Measurements from ENCODE around the gene CPED1.
"Not testable (repeated sequence)": the region's sequence is repeated elsewhere in the genome, so short reads cannot be mapped to it uniquely, and the experiment has no call there.

The CPED1 gene

DNA sequence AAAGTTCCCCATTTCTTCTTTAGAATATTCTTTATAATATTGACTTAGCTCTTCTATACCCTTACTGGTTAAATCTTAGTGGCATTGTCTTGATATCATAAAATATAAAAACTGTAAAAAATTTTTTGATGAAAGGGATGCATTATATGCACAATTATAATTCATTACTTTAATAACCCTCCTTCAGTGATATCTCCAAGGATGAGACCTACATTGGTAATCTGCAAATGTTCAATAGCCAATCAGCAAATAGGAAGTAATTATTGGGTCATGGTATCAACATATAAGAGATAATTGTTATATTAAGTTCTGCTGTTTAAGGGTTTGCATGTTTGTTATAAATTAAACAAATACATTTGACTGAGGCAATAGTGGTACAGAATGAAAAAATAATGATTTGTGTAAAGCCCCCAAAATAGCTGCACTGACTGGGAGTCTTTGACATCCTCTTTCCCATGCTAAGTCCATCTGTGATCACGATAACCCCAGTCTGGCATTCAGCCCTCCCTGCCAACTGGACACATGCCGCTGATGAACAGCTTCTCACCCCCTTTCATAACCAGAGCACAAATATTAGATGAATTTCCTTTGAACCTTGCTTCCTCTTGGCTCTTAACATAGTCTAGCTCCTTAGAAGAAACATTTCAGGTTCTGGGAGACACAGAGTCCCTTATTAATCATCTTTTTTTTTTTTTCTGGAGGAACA lies 169.5 kb downstream of the CPED1 start:
- DNase-seq, result no peak

DNA sequence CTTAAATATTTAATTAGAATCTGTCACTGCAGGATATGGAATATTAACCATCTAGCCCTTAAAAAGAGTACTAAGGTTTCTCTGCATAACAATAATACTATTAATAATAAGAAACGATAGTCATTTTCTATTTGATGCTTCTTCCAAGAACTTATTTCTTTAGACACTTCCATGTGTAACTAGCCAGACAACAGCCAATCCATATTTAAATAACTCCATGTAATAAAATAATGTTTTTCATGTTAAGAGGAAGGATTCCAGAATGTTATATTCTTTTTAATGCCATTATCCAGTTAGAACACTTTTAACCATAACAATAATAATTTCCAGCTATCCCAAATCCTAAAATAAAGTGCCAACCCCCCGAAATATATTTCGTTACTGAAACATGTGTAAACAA lies 170.2 kb downstream of the CPED1 start:
- DNase-seq, result no peak

DNA sequence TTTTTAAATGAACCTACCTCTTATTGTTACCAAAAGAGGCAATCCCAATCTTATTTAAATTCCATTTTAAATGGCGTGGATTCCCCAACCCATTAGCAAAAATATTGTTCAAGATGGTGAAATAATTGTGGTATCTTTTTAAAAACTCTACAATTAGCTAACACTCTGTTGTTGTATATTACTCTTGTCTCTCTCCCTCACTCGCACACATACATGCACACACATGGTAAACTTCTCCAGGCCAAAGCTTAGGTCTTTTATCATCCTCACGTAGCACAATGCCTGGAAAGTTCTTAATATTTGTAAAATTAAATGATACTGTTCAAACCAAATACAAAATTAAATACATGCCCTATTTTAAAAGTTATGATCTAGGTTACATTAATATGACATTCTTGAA lies 171.0 kb downstream of the CPED1 start:
- DNase-seq, result no peak

DNA sequence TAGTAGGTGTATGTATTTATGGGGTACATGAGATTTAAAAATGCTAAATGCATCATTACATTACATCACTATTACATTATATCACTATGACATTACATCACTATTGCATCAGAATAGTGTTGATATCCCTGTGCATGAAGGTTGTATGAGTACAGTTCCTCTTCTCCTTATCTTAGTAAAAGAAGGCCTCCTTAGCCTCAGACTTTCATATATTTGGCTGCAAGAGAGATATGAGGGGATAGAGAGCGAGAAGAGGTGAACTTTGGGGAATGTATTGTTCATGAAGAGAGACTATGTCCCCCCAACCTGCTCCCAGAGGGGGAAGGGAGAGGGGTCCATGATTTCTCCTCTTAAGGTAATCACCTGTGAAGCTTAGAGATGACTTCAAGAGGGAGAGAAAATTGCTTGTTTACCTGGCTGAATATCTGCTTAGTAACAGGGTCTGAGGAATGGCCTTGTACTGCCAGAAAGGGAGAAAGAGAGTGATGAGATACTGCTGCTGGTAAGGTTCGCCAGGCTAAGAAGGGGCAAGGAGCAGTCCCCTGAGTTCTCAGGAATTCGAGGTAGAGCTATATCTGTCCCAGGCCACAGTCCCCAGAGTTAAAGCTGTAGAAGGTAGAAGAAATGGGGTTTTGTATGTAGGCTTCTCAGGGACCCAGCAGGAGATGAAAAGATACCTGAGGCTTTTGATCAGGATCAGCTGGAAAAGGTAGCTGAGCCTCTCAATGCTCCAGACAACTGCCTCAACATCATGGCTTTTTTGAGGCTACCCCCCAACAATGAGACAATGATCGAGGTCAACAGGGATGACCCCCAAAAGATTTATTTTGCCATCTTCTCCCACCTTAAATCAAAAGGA lies 171.9 kb downstream of the CPED1 start:
- DNase-seq, result no peak

DNA sequence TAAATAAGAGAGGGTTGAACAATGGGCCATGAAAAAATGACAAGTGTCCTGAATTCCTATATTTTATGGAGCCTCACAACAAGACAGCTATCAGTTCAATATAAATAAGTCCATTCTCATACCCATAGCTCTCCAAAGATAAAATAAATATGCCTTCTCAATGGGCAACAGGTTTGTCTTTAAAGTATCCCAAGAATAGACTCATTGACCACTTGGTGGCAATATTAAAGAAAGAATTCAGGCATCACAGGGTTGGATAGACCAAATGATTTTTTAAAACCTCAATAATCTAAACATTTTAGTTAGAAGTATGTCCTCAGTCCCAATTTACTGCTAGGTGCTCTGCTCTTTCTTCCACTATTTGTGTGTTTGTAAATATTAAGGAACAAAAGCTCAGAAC lies 175.2 kb downstream of the CPED1 start:
- DNase-seq, result no peak

DNA sequence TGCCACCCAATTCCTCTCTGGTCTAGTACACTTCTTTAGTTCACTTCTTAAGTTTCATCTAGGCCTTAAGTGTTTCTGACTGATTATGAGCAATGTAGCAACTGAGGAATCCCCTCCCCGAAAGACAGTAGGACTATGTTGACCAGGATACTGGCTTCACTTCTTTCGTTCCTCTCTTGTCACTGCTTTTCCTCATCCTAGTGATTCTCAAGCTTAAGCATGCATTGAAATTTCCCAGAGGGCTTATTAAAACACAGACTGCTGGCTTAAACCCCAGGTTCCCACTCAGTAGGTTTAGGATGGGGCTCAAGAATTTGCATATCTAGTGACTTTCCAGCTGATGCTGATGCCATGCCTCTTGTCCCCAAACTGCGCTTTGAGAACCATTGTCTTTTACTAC lies 175.7 kb downstream of the CPED1 start:
- no peak for DNase-seq

DNA sequence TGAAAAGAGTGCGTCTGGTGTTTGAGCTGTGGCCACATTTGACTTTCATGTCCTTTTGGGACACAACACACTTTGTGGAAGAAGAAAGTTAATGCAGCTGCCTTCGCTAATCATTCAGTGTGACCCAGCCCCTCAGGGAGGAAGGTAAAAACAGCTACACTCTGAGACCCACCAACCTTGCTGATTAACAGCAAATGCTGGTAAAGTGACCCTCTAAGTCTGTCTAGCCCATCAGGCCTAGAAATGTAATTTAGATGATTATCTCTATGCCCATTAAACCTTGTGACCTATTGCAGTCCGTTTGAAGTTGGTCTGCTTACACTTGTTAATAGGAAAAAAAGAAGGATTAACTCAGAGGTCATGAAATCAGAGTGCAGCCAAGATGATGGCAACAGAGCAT lies 178.4 kb downstream of the CPED1 start:
- no peak for DNase-seq

DNA sequence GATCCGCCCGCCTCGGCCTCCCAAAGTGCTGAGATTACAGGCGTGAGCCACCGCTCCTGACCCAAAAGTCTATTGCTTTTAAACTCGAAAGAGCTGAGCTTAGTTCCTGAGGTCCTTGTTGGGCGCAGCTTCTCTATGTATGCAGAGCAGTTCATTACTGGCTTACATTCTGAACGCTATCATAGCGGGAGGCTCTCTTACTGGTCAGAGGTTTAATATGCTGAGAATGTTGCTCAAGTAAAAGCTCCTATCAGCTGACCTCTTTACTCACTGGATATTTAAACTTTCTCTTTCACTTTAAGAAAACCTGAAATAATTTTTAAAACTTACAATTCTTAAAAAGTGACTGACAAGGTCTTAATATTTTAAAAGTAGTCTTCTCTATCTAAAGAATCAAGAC lies 179.5 kb downstream of the CPED1 start:
- DNase-seq, result no peak

GRCh38 chr7:121169469-121169868 lies 181.0 kb downstream of the CPED1 start:
- no peak for DNase-seq

GRCh38 chr7:121172484-121172883 lies 184.0 kb downstream of the CPED1 start:
- no peak for DNase-seq

- DNase-seq, result no peak
Measured at GRCh38 chr7:121175826-121176225, 187.3 kb downstream of the CPED1 start.

DNA sequence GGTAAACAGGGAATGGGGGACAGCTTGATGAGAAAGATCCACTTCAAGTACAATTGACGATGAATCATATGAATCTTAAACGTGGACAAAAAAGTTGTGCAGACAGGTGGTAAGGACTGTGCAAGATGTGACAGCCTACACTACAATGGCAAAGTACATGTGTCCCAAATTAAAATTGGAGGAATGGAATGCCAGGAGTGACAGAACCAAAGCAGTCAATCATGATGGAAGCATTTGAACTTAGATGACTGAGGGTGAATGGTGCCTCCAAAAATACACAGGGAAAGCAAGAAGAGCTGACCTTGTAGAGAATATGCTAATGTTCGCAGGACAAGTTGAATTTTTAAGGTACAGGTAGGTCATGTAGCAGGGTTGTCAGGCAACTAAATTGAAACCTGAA lies 189.9 kb downstream of the CPED1 start:
- no peak for DNase-seq

- DNase-seq, result no peak
Measured at GRCh38 chr7:121178869-121179497, 190.5 kb downstream of the CPED1 start.

GRCh38 chr7:121180436-121181063 lies 192.0 kb downstream of the CPED1 start:
- no peak for DNase-seq

DNA sequence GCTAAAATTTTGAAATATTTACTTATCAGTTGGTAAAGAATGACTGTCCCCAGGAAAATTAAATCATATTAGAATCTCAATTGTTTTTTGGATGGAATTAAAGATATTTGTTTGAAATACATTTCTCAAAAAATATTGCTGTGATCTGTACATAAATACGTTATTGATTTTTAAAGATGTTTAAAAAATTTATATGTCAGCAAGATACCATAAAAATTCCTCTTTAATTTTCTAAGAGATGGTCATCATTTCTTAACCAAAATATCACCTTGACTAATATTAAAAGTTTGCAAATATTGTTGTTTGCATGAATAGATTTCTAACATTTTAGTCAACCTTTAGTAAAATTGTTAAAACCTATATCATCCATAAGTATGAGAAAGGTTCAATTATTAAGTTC lies 192.8 kb downstream of the CPED1 start:
- no peak for DNase-seq

GRCh38 chr7:121182281-121182680 lies 193.8 kb downstream of the CPED1 start:
- no peak for DNase-seq

DNA sequence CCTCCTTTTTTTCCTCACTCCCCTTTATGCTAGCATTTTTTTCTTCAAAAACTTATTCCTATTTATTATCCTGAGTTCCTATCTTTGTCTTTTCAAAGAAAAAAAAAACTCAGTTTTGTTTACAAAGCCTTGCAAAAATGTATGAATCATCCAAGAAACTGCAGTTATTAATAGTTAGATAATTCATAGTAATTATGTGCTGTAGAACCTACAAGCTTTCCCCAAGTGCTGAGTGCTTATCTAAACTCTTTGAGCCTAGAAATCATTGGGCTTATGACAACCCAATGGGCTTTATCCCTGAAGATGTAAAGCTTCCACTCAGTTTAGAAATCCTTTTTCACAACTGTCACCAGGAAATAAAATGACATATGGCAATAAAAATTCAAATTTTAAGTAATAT lies 194.4 kb downstream of the CPED1 start:
- no peak for DNase-seq

- not testable (repeated sequence) for DNase-seq
Measured at GRCh38 chr7:121183883-121184282, 195.4 kb downstream of the CPED1 start.

- no peak for DNase-seq
Measured at GRCh38 chr7:121186746-121187145, 198.2 kb downstream of the CPED1 start.

DNA sequence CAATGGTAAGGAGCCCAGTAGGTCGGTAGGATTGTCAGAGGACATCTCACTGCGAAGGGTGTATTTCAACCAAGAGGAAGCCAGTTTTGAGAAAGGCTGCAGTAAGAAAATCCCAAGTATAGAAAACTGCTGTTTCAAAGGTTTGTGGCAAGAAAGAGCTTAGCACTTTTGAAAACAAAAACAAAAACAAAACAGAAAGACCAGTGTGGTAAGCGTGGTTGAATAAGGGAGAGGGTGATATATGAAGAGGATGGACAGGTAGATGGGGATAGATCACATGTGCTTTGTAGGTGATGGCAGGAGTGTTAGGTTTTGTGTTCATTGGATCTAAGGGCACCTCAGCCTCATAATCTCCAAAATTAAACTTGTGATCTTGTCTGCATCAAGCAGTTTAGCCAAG lies 198.7 kb downstream of the CPED1 start:
- no peak for DNase-seq

GRCh38 chr7:121187676-121188075 lies 199.2 kb downstream of the CPED1 start:
- DNase-seq, result no peak

DNA sequence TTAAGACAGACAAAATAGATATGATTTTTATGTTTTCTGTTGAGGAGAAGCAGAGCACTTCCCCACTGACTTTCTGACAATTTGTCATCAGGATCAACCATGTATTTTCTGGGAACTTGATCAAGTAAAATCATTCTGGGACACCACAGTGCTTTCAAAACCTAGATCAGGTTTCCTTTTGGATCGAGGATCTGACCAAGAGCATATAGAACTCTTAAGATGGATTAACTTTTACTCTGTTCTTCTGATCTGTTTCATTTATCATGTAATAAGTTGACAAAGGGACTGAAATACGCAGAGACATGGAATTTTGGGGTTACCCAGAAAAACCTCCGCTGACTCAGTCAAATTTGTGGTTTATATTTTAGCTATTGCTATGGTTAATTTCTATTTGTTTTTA lies 204.3 kb downstream of the CPED1 start:
- DNase-seq, result no peak

DNA sequence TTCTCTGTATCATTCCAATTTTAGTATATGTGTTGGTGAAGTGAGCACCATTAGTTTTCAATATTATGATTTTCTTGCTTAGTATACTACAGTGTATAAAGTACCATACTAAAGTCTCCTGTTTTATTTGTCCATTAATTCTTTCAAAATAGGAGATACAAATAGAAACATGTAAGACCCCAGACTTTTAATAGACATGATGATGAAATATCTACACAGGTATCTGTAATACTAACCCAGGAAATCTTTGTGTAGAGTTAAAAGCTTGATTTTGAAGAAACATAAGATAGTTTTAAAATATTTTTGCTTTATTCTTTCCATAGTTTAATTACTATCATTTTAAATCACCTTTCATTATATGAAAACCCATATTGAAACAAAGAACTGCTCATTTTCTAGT lies 206.5 kb downstream of the CPED1 start:
- DNase-seq, result no peak

DNA sequence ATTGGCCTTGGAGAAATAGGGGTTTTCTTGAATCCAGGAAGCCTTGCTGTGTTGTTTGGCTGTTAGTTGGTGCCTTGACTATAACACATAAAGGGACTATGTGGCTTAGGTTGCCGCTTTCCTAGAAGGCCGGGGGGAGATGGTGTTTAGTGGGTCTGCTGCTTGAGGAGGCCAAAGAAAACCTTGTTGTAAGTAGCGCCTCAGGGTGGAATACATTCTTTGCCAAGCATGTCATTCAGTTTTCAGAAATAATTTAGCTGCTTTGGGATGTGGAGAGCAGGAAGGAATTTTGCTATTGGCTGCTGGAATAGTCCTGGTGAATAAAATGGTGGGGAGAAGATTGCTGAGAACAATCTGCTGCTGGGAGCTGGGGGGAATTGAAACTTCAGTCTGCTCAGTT lies 207.4 kb downstream of the CPED1 start:
- DNase-seq, result no peak
